Measurements from ENCODE around the gene RBBP8NL.

Gene RBBP8NL

GRCh38 chr20:62453186-62453808 lies 26.0 kb upstream of the RBBP8NL start:
- no peaks in the 10 kb centered on the region for H3K4me1 Mint-ChIP-seq (ENCODE audit: low read depth)
- H3K36me3 Mint-ChIP-seq (ENCODE audit: low read depth), result no peaks in the 10 kb centered on the region
- no peak overlapping the region for H3K4me3 Mint-ChIP-seq
- DNase-seq, result no peak
- peaks cover 8% of the 10 kb centered on the region for H3K27me3 Mint-ChIP-seq
- no peaks in the 10 kb centered on the region for H3K9me3 Mint-ChIP-seq
- H3K27ac Mint-ChIP-seq, result no peak overlapping the region

GRCh38 chr20:62452475-62453095 lies 25.2 kb upstream of the RBBP8NL start:
- Mint-ChIP-seq H3K27ac (no peak overlapping the region), H3K4me3 (no peak overlapping the region), H3K9me3 (no peaks in the 10 kb centered on the region), H3K4me1 (ENCODE audit: low read depth) (no peaks in the 10 kb centered on the region), H3K27me3 (peaks cover 12% of the 10 kb centered on the region), H3K36me3 (ENCODE audit: low read depth) (no peaks in the 10 kb centered on the region)
- DNase-seq, result no peak

- no peaks in the 10 kb centered on the region for H3K9me3 Mint-ChIP-seq
- no peak for DNase-seq
- H3K36me3 Mint-ChIP-seq (ENCODE audit: low read depth), result no peaks in the 10 kb centered on the region
- no peaks in the 10 kb centered on the region for H3K4me1 Mint-ChIP-seq (ENCODE audit: low read depth)
- no peak overlapping the region for H3K4me3 Mint-ChIP-seq
- peaks cover 12% of the 10 kb centered on the region for H3K27me3 Mint-ChIP-seq
- H3K27ac Mint-ChIP-seq, result no peak overlapping the region
Observed at GRCh38 chr20:62451970-62452369, 24.6 kb upstream of the RBBP8NL start.

GRCh38 chr20:62451156-62451767 lies 23.9 kb upstream of the RBBP8NL start:
- Mint-ChIP-seq H3K4me1 (ENCODE audit: low read depth) (no peaks in the 10 kb centered on the region), H3K9me3 (no peaks in the 10 kb centered on the region), H3K36me3 (ENCODE audit: low read depth) (no peaks in the 10 kb centered on the region), H3K27ac (no peak overlapping the region), H3K4me3 (no peak overlapping the region), H3K27me3 (peaks cover 13% of the 10 kb centered on the region)
- DNase-seq, result no peak

- Mint-ChIP-seq H3K9me3 (no peaks in the 10 kb centered on the region), H3K4me3 (no peak overlapping the region), H3K27ac (no peak overlapping the region), H3K4me1 (ENCODE audit: low read depth) (no peaks in the 10 kb centered on the region), H3K27me3 (peaks cover 11% of the 10 kb centered on the region), H3K36me3 (ENCODE audit: low read depth) (no peaks in the 10 kb centered on the region)
- DNase-seq, result no peak
Observed at GRCh38 chr20:62449951-62450691, 22.8 kb upstream of the RBBP8NL start.

- Mint-ChIP-seq H3K27ac (no peak overlapping the region), H3K4me1 (ENCODE audit: low read depth) (no peaks in the 10 kb centered on the region), H3K9me3 (no peaks in the 10 kb centered on the region), H3K4me3 (no peak overlapping the region), H3K27me3 (peaks cover 14% of the 10 kb centered on the region), H3K36me3 (ENCODE audit: low read depth) (no peaks in the 10 kb centered on the region)
- DNase-seq, result no peak
Observed at GRCh38 chr20:62448788-62449187, 21.4 kb upstream of the RBBP8NL start.

- DNase-seq, result no peak
- H3K4me3 Mint-ChIP-seq, result no peak overlapping the region
- H3K27ac Mint-ChIP-seq, result no peak overlapping the region
- no peaks in the 10 kb centered on the region for H3K4me1 Mint-ChIP-seq (ENCODE audit: low read depth)
- no peaks in the 10 kb centered on the region for H3K9me3 Mint-ChIP-seq
- peaks cover 14% of the 10 kb centered on the region for H3K27me3 Mint-ChIP-seq
- no peaks in the 10 kb centered on the region for H3K36me3 Mint-ChIP-seq (ENCODE audit: low read depth)
Observed at GRCh38 chr20:62448038-62448437, 20.7 kb upstream of the RBBP8NL start.

- H3K36me3 Mint-ChIP-seq (ENCODE audit: low read depth), result no peaks in the 10 kb centered on the region
- no peaks in the 10 kb centered on the region for H3K4me1 Mint-ChIP-seq (ENCODE audit: low read depth)
- no peak for DNase-seq
- H3K4me3 Mint-ChIP-seq, result no peak overlapping the region
- H3K9me3 Mint-ChIP-seq, result no peaks in the 10 kb centered on the region
- H3K27ac Mint-ChIP-seq, result no peak overlapping the region
- peaks cover 14% of the 10 kb centered on the region for H3K27me3 Mint-ChIP-seq
Observed at GRCh38 chr20:62446888-62447869, 19.8 kb upstream of the RBBP8NL start.

GRCh38 chr20:62446481-62446880 lies 19.1 kb upstream of the RBBP8NL start:
- Mint-ChIP-seq H3K27me3 (peaks cover 14% of the 10 kb centered on the region), H3K4me3 (no peak overlapping the region), H3K36me3 (ENCODE audit: low read depth) (no peaks in the 10 kb centered on the region), H3K27ac (no peak overlapping the region), H3K9me3 (no peaks in the 10 kb centered on the region), H3K4me1 (ENCODE audit: low read depth) (no peaks in the 10 kb centered on the region)
- DNase-seq, result no peak

GRCh38 chr20:62445553-62446340 lies 18.4 kb upstream of the RBBP8NL start:
- no peak for DNase-seq
- no peak overlapping the region for H3K4me3 Mint-ChIP-seq
- H3K9me3 Mint-ChIP-seq, result no peaks in the 10 kb centered on the region
- no peaks in the 10 kb centered on the region for H3K36me3 Mint-ChIP-seq (ENCODE audit: low read depth)
- H3K4me1 Mint-ChIP-seq (ENCODE audit: low read depth), result no peaks in the 10 kb centered on the region
- H3K27ac Mint-ChIP-seq, result no peak overlapping the region
- peaks cover 17% of the 10 kb centered on the region for H3K27me3 Mint-ChIP-seq

- Mint-ChIP-seq H3K4me3 (no peak overlapping the region), H3K27ac (no peak overlapping the region), H3K36me3 (ENCODE audit: low read depth) (no peaks in the 10 kb centered on the region), H3K27me3 (peaks cover 17% of the 10 kb centered on the region), H3K4me1 (ENCODE audit: low read depth) (no peaks in the 10 kb centered on the region), H3K9me3 (no peaks in the 10 kb centered on the region)
- no peak for DNase-seq
Observed at GRCh38 chr20:62444286-62444685, 16.9 kb upstream of the RBBP8NL start.

GRCh38 chr20:62441987-62442539 lies 14.7 kb upstream of the RBBP8NL start:
- no peaks in the 10 kb centered on the region for H3K4me1 Mint-ChIP-seq (ENCODE audit: low read depth)
- H3K36me3 Mint-ChIP-seq (ENCODE audit: low read depth), result no peaks in the 10 kb centered on the region
- H3K27ac Mint-ChIP-seq, result no peak overlapping the region
- DNase-seq, result no peak
- no peaks in the 10 kb centered on the region for H3K9me3 Mint-ChIP-seq
- no peak overlapping the region for H3K4me3 Mint-ChIP-seq
- H3K27me3 Mint-ChIP-seq, result peaks cover 17% of the 10 kb centered on the region

GRCh38 chr20:62439218-62439617 lies 11.9 kb upstream of the RBBP8NL start:
- Mint-ChIP-seq H3K27me3 (peaks cover 41% of the 10 kb centered on the region), H3K36me3 (ENCODE audit: low read depth) (no peaks in the 10 kb centered on the region), H3K4me1 (ENCODE audit: low read depth) (no peaks in the 10 kb centered on the region), H3K9me3 (no peaks in the 10 kb centered on the region), H3K27ac (no peak overlapping the region), H3K4me3 (no peak overlapping the region)
- no peak for DNase-seq

Data from activated T-cell treated with anti-CD3 and anti-CD28 coated beads, Interleukin-2, amount 50 U/mL, for 24 hours (primary cell).